Esophagus (tissue), 2 donors: ENCODE data around the gene AGBL5. TPM values are rescaled to one million over a fixed set of nuclear protein-coding genes. Genes with fewer than 3 reads are reported as not detected.

Experiments used
- H3K27ac ChIP-seq, 2 donors: one replicate each; pipeline ENCODE4 v1.5.1; 2013; ENCODE audit warnings: low read depth in 2 of 2, mild to moderate bottlenecking in 2 of 2, inconsistent platforms in 1 of 2, low read length in 1 of 2, moderate library complexity in 1 of 2
- H3K27me3 ChIP-seq, 2 donors: one replicate each; pipeline ENCODE4 v1.6.1; 2013; ENCODE audit warnings: low read length in 2 of 2, control low read depth in 1 of 2, mild to moderate bottlenecking in 1 of 2; ENCODE audit not compliant: insufficient read depth in 2 of 2, control insufficient read depth in 1 of 2
- H3K36me3 ChIP-seq, 2 donors: one replicate each; pipeline ENCODE4 v1.6.1; 2013; ENCODE audit warnings: low read length in 1 of 2; ENCODE audit not compliant: control insufficient read depth in 2 of 2, insufficient read depth in 2 of 2
- H3K4me1 ChIP-seq, 2 donors: one replicate each; pipeline ENCODE4 v1.6.1; 2013; ENCODE audit warnings: low read length in 1 of 2; ENCODE audit not compliant: control insufficient read depth in 2 of 2, insufficient read depth in 2 of 2
- H3K4me3 ChIP-seq, 2 donors: one replicate each; pipeline ENCODE4 v1.5.1; 2013; ENCODE audit warnings: low read length in 2 of 2, mild to moderate bottlenecking in 2 of 2, low read depth in 1 of 2, moderate library complexity in 1 of 2
- H3K9me3 ChIP-seq, 2 donors: one replicate each; pipeline ENCODE4 v1.6.1; 2013; ENCODE audit warnings: mild to moderate bottlenecking in 2 of 2, low read depth in 1 of 2, low read length in 1 of 2, moderate library complexity in 1 of 2; ENCODE audit not compliant: control insufficient read depth in 2 of 2, insufficient read depth in 1 of 2
- WGBS, 2 donors: extraction: QIAGEN DNeasy Blood & Tissue Kit; methylation state at CpG; one replicate each; pipeline ENCODE4 v1.1.7; 2013; 5-methylcytosine and 5-hydroxymethylcytosine counted together
- polyA plus RNA-seq, 2 donors: library from polyadenylated mRNA; stranded (reverse); fragments of 200-250 nt; gene quantifications; one replicate each; pipeline ENCODE4 v1.2.3, GENCODE V29; 2013
- donor health status: healthy with polysubstance abuse.
- donor health status: Bipolar disorder and iron deficiency.

AGBL5 gene
- polyA plus RNA-seq, 2 donors, result 7.6 to 10.6 TPM

GRCh38 chr2:27023740-27024139 lies 27.7 kb upstream of the AGBL5 start:
- no peak overlapping the region for H3K27ac ChIP-seq
- WGBS, 2 donors, result 91 to 92% methylated on average over 7 of the region's 7 CpGs
- H3K36me3 ChIP-seq, result peaks cover 8 to 18% of the 10 kb centered on the region in 2 donors
- H3K4me1 ChIP-seq, result peaks cover 3 to 5% of the 10 kb centered on the region in 2 donors
- no peaks in the 10 kb centered on the region for H3K27me3 ChIP-seq
- no peaks in the 10 kb centered on the region for H3K9me3 ChIP-seq
- H3K4me3 ChIP-seq, result no peak overlapping the region

DNA sequence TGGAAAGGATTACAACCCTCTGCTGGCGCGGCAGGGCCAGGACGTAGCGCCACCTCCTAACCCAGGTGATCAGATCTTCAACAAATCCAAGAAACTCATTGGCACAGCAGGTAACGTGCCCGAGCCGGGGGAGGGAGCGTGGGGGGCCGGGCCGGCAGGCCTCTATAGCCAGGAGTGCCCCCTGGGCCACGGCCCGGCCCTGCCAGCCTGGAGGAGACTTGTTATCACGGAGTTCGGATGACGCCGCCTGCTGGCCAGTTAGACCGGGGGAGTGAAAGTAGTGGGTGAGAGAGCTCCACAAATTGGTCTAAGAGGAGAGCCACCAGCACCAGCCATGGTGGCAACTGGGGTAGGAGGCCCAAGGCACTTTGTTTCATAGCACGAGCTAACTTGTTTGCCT lies 27.3 kb upstream of the AGBL5 start:
- 82 to 84% methylated on average over 18 of the region's 18 CpGs for WGBS, 2 donors
- Histone ChIP-seq H3K4me1 (peaks cover 3 to 5% of the 10 kb centered on the region in 2 donors), H3K36me3 (peaks cover 8 to 18% of the 10 kb centered on the region in 2 donors), H3K27me3 (no peaks in the 10 kb centered on the region), H3K27ac (no peak overlapping the region), H3K9me3 (no peaks in the 10 kb centered on the region), H3K4me3 (no peak overlapping the region)

GRCh38 chr2:27024812-27025211 lies 26.7 kb upstream of the AGBL5 start:
- peaks cover 3 to 5% of the 10 kb centered on the region in 2 donors for H3K4me1 ChIP-seq
- no peaks in the 10 kb centered on the region for H3K27me3 ChIP-seq
- H3K4me3 ChIP-seq, result no peak overlapping the region
- 85 to 88% methylated on average over 11 to 12 of the region's 12 CpGs for WGBS, 2 donors
- peaks cover 8 to 18% of the 10 kb centered on the region in 2 donors for H3K36me3 ChIP-seq
- H3K9me3 ChIP-seq, result no peaks in the 10 kb centered on the region
- H3K27ac ChIP-seq, result no peak overlapping the region

GRCh38 chr2:27025281-27025800 lies 26.1 kb upstream of the AGBL5 start:
- Histone ChIP-seq H3K36me3 (peaks cover 8 to 18% of the 10 kb centered on the region in 2 donors), H3K9me3 (no peaks in the 10 kb centered on the region), H3K4me1 (peaks cover 3 to 5% of the 10 kb centered on the region in 2 donors), H3K4me3 (no peak overlapping the region), H3K27ac (no peak overlapping the region), H3K27me3 (no peaks in the 10 kb centered on the region)
- WGBS, 2 donors, result 92 to 94% methylated on average over 13 of the region's 13 CpGs

DNA sequence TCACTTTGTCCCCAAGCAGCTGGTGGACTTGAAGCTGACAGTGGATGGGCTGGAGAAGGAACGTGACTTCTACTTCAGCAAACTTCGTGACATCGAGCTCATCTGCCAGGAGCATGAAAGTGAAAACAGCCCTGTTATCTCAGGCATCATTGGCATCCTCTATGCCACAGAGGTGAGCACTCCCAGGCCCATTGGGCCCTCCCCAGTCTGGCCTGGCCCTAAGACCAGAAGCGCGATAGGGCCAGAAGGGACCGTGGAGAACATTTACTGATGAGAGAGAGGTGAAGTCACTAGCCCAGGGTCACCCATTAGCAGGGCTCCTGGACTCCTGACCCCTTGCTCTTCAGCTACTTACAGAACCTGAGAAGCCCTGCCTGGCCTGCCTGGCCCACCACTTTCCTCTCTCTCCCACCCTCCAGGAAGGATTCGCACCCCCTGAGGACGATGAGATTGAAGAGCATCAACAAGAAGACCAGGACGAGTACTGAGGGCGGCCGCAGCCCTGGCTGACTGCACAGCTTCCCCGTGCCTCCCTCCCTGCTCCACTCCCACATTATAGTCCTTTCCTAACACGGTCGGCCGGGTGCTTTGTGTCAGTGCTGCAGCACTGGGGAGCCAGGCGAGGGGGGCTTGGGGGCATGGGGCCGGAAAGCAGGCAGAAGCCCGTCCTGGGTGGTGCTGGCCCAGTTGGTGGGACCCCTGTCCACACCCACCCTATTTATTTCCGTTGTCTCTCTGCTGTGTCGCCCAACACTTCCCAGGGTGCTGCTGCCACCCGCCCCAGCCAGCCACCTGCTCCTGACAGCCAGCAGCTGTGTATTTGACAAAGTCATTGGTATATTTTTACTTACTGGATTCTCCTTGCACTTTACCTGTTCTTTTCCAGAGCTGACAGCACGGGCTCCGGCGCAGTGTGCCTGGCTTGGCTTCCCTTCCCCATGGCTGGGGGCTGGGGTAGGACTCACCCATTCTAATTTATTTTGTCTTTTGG lies 25.3 kb upstream of the AGBL5 start:
- WGBS, 2 donors, result 90 to 92% methylated on average over 24 of the region's 24 CpGs
- peaks cover 8 to 18% of the 10 kb centered on the region in 2 donors for H3K36me3 ChIP-seq
- H3K4me1 ChIP-seq, result peaks cover 3 to 5% of the 10 kb centered on the region in 2 donors
- no peaks in the 10 kb centered on the region for H3K9me3 ChIP-seq
- H3K4me3 ChIP-seq, result no peak overlapping the region
- H3K27ac ChIP-seq, result no peak overlapping the region
- H3K27me3 ChIP-seq, result no peaks in the 10 kb centered on the region

DNA sequence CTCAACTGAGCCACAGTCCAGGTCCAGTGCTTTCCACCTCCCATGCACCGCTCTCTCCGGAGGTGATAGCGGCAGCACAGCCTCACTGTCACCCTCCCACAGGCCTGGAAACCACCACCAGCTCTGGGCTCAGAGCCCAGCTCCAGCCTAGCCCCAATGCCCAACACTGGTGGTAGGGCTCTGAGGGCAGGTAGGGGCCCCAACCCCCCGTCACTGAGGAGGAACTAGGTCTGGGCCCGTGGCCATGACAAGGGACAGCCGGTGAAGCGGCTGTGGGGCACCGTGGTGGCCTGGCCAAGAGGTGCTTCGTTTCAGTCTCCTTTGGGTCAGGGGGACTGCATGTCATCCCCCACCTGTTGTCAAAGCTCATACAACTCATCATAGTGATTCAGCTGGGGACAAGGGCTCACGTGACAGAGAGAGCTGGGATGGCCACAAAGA lies 24.2 kb upstream of the AGBL5 start:
- Histone ChIP-seq H3K27ac (no peak overlapping the region), H3K9me3 (no peaks in the 10 kb centered on the region), H3K4me3 (no peak overlapping the region), H3K4me1 (peaks cover 0 to under 1% of the 10 kb centered on the region in 2 donors), H3K27me3 (no peaks in the 10 kb centered on the region), H3K36me3 (peaks cover 8 to 18% of the 10 kb centered on the region in 2 donors)
- WGBS, 2 donors, result 88 to 92% methylated on average over 10 of the region's 10 CpGs

GRCh38 chr2:27029051-27029450 lies 22.4 kb upstream of the AGBL5 start:
- H3K9me3 ChIP-seq, result no peaks in the 10 kb centered on the region
- no peak overlapping the region for H3K27ac ChIP-seq
- no peak overlapping the region for H3K4me3 ChIP-seq
- no peaks in the 10 kb centered on the region for H3K27me3 ChIP-seq
- H3K4me1 ChIP-seq, result peaks cover 3 to 4% of the 10 kb centered on the region in 2 donors
- H3K36me3 ChIP-seq, result peaks cover 5 to 18% of the 10 kb centered on the region in 2 donors
- WGBS, 2 donors, result 90 to 100% methylated on average over 2 of the region's 2 CpGs

- WGBS, 2 donors, result 0% methylated on average over 72 to 76 of the region's 76 CpGs
- H3K4me3 ChIP-seq, result peak within 1 kb of the TSS; percentile 76 to 83
- no peaks in the 10 kb centered on the region for H3K27me3 ChIP-seq
- peaks cover 3 to 4% of the 10 kb centered on the region in 2 donors for H3K4me1 ChIP-seq
- H3K27ac ChIP-seq, result peak within 1 kb of the TSS; percentile 69 to 70
- no peaks in the 10 kb centered on the region for H3K9me3 ChIP-seq
- H3K36me3 ChIP-seq, result peaks cover 12 to 22% of the 10 kb centered on the region in 2 donors
These were observed 18.8 kb upstream of the AGBL5 start, which contains the start of gene TMEM214 for GRCh38 chr2:27032495-27033252. TMEM214 (plus strand) TSS chr2:27032965; CDS start chr2:27033016, 51 bp downstream.

DNA sequence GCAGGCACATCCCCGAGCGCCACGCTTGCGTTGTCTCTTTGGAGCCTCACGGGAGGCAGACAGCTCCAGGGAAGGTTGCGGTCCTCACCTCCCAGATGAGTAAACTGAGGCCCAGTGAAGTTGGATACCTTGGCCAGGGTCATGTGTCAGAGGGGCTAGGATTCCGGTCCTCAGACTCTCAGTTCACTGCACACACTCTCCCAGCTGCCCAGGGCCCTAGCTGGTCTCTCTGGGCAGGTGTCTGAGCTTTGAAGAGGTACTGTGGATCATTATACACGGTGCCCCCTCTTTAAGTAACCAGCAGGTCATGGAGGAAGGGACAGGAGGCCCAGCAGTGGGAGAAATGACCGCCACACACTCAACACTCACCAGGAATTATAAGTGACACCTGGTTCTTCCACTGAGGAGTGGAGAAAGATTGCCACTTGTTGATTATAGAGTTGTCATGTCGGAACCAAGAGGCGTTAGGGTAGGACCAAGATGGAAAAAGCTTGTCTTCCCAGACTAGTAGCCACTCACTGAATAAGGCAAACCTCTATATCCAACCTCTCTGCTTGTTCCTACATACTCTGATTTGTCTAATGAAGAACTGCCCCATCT lies 18.1 kb upstream of the AGBL5 start:
- 10 to 12% methylated on average over 11 of the region's 11 CpGs for WGBS, 2 donors
- Histone ChIP-seq H3K27me3 (no peaks in the 10 kb centered on the region), H3K4me3 (peak overlapping the region; percentile 76 to 83), H3K4me1 (peaks cover 3 to 4% of the 10 kb centered on the region in 2 donors), H3K9me3 (no peaks in the 10 kb centered on the region), H3K36me3 (peaks cover 18 to 29% of the 10 kb centered on the region in 2 donors), H3K27ac (peak overlapping the region; percentile 69 to 70)
